RWPE1 (cell line): ENCODE results near the gene SRP19.

ENCODE experiments used
- CTCF ChIA-PET: fragments of 350-600 bp; sonication (Branson Sonifier 250); formaldehyde crosslinking; extraction: SDS; loops from one replicate; lab custom pipeline; 2021; lab: Yijun Ruan, JAX
- POLR2A ChIA-PET: fragments of 400-600 bp; formaldehyde crosslinking; extraction: SDS; loops from one replicate; lab custom pipeline; 2020; ENCODE audit warnings: antibody characterized with exemption; ENCODE audit not compliant: low non-redundant PET; lab: Yijun Ruan, JAX
- DNase-seq: peaks from one replicate; pipeline ENCODE4 v3.0.0; 2012; ENCODE audit warnings: low spot score
- H3K27ac ChIP-seq: fragments of 450-650 bp; 2 replicates; pipeline ENCODE4 v1.5.1; 2017
- TF ChIP-seq, protein P1 (sequence below): fragments of 450-650 bp; conservative IDR thresholded peaks from 2 replicates; pipeline ENCODE4 v1.5.1; 2017; ENCODE audit warnings: low read depth, mild to moderate bottlenecking

The SRP19 gene

DNA sequence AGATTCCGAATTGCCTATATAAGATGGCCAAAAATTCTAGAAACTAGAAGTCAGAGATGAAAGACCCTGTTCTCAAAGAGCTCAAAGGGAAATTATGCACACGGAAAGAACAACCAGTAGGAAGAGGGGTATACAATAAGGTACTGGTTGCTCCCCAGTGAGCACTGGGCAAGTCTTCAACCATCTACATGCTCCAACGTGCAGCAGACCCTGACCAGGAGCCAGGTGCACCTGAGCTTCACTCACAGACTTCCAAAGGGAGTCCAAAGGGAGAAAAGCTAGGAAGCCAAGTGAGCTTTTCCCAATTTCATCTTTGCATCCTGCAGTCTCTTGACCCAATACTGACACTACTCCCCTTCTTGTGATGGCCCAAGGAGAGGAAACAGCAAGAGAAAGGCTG is 57.0 kb downstream of the SRP19 start:
- ChIA-PET CTCF (interaction anchor here (0.7 kb wide), 1 partner anchor 343 kb away, joined by 3 read pairs; no protein-coding TSS in a partner anchor), POLR2A (no interaction called here)
- no peak overlapping the region for H3K27ac ChIP-seq
- TF ChIP-seq, protein P1, sequence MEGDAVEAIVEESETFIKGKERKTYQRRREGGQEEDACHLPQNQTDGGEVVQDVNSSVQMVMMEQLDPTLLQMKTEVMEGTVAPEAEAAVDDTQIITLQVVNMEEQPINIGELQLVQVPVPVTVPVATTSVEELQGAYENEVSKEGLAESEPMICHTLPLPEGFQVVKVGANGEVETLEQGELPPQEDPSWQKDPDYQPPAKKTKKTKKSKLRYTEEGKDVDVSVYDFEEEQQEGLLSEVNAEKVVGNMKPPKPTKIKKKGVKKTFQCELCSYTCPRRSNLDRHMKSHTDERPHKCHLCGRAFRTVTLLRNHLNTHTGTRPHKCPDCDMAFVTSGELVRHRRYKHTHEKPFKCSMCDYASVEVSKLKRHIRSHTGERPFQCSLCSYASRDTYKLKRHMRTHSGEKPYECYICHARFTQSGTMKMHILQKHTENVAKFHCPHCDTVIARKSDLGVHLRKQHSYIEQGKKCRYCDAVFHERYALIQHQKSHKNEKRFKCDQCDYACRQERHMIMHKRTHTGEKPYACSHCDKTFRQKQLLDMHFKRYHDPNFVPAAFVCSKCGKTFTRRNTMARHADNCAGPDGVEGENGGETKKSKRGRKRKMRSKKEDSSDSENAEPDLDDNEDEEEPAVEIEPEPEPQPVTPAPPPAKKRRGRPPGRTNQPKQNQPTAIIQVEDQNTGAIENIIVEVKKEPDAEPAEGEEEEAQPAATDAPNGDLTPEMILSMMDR = no peak
- no peak for DNase-seq

DNA sequence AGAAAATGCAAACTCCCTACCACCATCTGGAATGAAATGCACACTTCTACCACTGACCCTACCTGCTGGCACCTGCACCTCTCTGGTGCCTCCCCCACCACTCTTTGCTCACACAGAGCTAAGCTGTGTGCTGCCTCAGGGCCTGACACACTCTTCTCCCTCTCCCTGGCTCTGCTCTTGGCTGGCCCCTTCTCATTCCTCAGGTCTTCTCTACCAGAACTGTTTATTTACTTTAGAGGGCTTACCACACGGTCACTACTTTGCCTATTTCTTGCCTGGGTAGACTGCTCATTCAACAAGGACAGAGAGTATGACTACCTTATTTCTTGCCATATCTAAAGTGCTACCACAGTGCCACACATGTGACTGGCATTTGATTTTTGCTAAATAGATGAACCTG is 57.6 kb downstream of the SRP19 start:
- ChIA-PET CTCF (no interaction called here), POLR2A (no interaction called here)
- no peak for DNase-seq
- no peak overlapping the region for H3K27ac ChIP-seq
- TF ChIP-seq, protein P1 = no peak
